HG02763 (cell line): ENCODE measurements around the gene SP140.
A peak's percentile ranks its signal among the peaks of the same experiment; 100 is the strongest.
"Not testable (repeated sequence)": the region's sequence is repeated elsewhere in the genome, so short reads cannot be mapped to it uniquely, and the experiment has no call there.

Experiments
- ATAC-seq: cut with Tn5 transposase; IDR thresholded peaks from one replicate; pipeline ENCODE4 v1.9.1; 2021; ENCODE audit warnings: mild to moderate bottlenecking, moderate library complexity; ENCODE audit not compliant: unreplicated experiment

Gene SP140

DNA sequence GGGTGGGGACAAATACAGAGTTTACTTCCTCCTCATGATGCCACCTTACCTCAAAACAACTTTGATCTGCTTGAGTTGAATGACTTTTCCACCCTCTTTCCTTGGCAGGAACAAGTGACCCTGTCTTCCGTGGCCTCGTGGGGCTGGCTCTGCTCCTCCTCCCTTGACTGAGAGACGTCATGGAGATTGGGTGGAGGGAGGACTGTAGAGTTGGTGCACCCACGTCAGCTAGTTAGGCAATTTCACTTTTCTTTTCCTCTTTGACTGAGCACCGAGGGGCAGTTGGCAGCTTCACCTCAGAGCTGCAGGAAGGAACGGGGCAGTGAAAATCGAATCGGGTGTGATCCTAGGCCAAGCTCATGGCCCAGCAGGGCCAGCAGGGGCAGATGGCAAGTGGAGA is at the start of gene SP140:
TSS of gene SP140 (plus strand) at position 251 of the 400 bp plus-strand sequence. CDS start at position 360, 109 bp downstream.
- ATAC-seq, result peak; percentile 75

DNA sequence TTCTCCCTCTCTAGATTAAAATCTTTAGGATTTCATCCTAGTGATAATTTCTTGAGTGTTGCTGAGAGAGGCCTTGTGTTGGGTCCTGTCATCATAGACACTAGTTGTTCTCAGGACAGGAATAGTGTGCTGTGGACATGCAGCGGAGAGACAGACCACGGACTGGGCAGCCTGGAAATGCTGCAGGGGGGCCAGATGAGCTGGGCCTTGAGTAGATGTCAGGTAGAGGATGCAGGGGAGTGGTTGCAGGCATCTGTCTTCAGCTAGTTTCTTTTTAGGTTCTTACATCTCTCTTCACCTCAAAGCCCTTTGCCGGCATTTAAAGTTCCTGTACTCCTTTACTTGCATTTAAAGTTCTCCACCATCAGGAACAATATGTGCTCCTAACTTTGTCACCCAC is 48.5 kb upstream of the SP140 start:
- ATAC-seq, result no peak

DNA sequence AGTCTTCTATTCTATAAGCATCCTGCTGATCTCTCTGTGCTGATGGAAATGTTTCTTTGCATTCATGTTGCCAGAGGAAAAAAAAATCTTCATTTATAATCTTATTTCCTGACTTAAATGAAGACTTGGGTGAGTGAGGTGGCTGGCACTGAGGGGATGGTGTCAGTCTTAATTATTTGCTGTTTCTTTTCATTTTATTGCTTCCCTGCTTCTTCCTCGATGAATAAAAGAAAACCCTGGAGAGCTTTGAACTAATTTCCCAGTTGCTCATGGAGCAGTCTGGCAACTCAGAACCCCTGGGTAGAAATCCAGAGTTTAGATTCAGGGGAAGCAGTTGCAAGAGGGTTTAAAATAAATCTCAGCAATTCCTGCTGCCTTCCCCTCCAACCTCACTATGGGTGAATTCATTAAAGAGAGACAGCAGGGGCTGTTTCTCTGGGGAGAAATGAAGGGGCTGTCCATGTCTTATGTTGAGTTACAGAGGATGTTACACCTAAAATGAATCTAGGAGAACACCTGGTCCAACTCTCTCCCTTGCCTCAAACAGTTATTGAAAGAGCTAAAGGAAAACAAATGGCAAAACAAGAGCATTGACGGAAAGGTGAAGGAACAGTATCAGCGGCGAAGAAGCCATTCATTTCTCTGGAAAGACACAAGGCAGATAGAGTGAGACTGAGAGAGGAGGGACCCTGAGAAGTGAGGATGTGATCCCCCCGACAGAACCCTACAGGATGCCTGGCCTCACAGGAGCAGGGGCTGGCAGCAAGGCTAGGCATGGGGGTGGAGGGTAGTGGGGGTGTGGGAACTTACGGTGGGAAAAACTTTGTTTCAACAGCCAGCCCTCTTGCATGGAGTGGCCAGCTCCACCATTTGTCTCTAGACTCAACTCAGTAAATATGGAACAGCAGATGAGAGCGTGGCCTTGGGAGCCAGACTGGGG is 46.7 kb upstream of the SP140 start:
- no peak for ATAC-seq

DNA sequence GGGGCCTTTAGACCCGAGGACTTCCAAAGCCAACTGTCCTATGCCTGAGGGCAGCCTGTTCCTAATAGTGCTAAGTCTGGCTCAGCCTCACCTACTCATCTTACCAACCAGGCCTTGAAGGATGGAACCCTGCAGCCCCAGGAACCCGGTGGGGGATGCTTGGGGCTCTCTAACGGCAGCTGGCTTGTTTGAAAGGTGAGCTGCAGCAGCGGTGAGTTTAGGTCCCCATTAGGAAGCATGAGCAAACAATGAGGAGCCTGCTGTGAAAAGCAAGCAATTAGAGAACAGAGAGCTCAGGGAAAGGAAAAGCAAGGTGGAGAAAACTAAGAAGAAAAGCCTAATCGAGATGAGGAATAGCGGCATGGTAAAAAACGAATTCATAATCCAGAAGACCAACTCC is 45.6 kb upstream of the SP140 start:
- ATAC-seq, result no peak

DNA sequence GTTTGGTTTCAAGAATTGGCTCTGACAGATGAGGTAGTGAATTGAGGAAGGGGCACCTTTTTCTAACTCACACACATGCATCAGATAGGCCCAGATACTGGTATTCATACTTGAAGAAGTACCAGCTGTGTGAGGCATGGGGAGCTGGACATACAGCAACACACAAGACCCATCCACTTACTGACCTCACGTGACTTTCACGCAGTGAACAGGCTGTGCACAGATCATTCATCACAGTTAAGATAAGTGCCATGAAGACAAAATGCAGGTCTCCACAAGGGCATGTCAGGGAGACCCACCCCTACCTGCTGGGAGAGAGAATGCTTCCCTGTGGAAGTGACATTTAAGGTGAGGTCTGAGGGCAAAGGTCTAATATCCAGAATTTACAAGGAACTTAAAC is 44.3 kb upstream of the SP140 start:
- no peak for ATAC-seq

DNA sequence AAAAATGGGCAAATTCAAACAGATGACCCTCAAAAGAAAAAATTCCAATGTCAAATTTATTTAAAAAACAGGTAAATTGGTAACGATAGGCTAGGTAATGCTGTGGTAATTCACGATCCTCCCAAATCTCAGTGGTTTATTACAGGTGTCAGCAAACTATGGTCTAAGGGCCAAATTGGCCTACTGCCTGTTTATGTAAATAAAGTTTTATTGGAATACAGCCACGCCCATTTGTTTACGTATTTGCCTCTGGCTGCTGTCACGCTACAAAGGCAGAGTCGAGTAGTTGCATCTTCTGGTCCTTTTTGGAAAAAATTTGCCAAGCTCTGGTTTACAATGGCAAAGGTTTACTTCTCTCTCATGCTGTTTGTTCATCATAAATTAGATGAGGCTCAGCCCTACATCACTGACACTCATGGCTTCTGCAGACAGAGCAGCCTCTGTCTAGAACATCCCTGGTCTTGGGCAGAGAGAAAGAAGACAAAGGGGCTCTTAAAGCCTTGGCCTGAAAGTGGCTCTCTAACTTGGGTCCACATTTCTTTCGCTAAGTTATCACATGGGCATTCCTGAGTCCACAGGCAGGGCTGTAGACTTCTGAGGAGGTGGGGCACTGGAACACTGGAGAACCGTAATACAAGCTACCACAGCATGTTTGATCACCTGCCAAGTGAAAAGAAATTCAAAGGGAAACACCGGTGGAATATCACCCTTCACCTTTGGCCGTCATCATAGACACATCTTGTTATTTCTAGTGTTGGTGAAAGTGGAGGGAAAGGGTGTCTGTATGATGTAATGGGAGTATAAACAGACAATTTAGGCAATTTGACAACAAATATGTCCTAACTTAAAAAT is 40.6 kb upstream of the SP140 start:
- no peak for ATAC-seq

DNA sequence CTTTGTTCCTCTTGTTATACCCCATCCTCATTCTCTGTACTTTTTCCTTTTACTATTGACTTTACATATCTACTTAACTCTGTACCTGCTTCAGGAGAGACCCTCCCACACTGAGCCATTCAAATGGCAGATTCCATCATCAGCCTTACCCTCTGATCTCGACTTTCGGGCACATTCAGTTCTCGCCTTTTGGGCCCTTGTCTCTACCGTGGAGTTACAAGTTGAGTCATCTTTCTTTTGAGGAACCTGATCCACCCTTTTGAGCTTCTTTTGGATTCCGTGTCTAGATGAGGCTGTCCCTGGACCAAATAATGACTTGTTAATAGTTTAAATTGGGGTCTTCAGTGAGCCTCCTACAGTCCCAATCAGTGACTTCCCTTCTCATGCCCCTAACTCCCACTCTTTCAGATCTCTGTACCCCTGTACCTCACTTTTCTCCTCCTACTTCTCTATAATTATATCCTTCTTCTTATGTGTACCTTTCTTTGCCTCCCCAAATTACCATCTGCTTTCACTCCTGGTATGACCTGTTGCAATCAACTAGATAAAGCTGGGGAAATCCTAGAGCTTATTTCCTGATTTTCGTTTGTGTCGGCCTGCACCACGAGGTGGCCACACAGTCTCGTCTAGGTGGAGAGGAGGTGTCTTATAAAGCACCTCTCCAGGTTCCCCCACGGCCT is 23.0 kb upstream of the SP140 start:
- peak; percentile 33 for ATAC-seq

DNA sequence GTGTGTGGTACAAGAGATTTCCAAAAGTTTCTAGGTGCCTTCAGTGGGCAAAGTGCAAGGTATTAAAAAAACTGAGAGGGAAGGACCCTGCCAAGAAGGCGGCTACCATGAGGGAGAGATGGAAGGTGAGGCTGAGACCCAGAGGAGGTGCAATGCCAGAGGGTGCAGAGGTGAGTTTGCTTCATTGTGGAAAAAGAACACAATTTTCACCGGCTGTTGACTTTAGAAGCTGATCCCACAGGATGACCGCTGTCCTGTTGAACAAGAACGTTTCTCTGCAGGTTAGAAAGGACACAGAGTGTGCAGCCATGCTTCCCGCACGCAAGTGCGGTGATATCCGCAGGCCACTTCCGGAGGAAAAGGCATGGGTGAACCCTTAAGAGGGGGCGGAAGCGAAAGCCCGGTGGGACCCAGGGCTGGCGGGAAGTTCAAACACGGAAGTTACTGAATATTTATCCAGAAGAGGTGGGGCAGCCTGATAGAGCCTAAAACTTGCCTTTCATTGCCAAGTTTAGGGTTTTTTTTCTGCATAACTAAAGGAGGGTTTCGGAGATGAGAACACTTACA is 22.3 kb upstream of the SP140 start:
- ATAC-seq, result peak; percentile 56

DNA sequence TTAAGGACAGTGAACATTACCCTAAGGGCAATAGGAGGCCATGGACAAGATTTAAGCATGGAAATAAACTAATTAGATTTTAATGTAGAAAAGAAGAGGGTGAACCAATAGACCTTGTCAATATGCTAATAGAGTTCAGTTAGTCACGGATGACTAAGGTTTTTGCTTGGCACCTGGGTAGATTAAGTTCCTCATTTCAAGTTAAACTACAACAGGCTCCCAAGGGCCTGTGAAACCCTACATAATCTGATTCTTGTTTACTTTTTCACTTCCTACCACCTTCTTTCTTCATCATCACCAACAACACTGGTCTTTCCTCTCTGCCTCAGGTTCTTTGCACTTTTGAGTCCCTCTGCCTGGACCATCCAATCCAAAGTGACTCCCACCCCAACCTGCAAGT is 20.5 kb upstream of the SP140 start:
- ATAC-seq, result peak; percentile 39

DNA sequence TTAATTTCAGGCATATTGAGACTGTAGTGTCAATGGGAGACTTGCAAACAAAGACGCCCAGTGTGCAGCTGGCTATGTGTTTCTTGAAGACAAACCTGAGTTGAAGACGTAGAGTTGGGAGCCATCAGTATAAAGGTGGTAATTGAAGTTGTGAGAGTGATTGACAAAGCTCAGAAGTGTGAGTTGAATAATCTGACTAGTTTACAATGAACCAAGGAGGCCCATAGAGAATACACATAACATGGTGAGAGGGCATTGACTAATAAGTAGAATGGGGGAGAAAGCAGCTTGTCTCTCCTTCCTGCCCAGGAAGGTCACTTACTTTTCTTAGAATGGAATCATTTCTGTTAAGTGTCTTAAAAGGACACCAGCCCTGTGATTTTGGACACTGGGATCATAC is 19.8 kb upstream of the SP140 start:
- ATAC-seq, result no peak

DNA sequence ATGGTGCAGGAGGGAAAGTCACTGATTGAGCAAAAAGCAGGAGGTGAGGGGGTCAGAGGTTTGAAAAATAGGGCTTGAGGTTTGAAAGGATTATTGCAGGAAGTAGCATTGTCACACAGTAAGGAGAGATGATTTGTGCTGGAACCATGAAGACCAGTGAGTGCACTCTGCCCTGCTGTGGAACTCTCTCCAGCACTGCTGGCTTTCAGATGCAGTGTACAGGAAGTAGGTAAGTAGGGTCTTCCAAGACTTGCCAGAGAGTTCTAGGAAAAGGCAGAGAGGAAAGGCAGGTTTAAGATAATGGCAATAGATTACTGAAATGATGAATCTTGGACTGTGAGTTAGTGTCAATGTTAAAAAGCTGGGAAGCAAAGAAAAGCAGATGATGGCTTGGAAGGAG is 17.0 kb upstream of the SP140 start:
- ATAC-seq, result no peak

DNA sequence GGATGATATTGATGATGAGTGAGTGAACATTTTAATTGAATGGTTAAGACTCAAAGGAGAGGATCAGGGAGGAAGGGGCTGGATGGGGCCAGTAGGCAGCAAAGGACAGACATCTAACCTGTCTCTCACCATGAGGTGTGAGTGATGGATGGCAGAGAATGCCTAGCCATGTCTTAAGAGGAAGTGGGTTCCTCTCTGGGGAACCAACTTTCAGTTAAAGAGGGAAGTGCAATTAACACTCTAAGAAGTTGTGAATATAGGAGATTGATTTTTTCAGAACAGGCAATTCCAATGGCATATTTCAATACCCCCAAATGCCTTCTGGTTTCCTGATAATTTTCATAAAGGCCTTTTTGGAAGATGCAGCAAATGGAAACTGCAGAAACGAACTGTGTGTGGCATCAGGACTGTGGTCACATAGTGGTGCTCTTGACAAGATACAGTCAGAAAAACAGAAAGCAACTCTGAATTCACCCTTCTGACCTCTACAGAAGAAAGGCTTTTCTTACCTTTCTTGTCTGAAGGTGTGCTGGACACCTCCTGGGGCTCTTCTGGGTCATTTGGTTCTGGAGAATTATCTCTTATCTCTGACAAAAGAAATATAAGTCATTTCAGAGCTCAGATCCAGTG is 16.0 kb upstream of the SP140 start:
- no peak for ATAC-seq

DNA sequence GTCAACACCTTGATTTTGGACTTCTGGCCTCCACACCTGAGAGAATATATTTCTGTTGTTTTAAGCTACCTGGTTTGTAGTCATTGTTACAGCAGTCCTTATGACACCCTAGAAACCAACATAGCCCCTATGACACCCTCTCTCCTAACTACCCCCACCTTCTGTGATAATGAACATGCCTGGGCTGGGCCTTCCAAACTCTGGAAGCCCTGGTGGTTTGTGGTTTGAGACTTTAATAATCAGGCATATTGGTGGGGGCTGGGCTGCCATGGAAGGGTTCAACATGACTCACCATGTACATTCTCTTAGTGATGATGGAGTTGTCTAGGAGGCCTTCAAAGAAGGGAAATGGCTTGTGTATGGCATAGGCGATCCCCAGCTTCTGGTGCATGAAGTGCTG is 9.0 kb upstream of the SP140 start:
- no peak for ATAC-seq

DNA sequence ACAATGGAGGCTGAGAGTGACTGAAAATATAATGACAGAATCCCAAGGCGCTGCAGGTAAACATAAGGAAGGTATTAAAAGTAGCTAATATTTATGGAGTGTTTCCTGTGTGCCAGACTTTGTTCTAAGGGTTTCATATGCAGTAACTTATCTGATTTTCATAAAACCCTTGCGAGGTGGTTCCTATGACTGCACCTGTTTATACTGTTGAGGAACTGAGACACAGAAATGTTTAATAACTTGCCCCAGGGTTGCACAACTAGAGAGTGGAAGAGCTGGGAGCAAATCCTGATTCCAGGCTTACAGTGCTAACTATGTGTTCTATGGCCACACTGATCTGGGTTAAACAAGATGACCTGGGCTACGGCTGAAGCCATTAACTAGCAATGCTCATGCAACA is 8.1 kb upstream of the SP140 start:
- no peak for ATAC-seq

DNA sequence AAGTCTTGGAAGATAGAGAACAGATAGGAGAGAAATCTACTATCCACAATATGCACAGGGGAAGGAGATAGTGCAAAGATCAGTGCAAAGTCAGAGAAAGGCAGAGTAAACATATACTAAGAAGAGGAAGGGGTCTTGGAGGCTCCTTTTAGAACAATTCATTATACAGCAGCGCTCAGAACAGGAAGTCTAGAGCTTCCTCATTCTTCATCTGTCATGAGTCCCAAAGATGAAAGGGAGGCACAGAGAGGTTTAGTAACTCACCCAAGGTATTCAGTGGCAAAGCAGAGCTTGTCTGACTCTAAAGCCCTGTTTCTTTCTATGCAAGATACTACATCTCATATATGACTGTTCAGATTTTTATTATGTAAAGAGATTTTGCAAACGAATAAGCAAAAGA is 7.1 kb upstream of the SP140 start:
- ATAC-seq, result no peak

DNA sequence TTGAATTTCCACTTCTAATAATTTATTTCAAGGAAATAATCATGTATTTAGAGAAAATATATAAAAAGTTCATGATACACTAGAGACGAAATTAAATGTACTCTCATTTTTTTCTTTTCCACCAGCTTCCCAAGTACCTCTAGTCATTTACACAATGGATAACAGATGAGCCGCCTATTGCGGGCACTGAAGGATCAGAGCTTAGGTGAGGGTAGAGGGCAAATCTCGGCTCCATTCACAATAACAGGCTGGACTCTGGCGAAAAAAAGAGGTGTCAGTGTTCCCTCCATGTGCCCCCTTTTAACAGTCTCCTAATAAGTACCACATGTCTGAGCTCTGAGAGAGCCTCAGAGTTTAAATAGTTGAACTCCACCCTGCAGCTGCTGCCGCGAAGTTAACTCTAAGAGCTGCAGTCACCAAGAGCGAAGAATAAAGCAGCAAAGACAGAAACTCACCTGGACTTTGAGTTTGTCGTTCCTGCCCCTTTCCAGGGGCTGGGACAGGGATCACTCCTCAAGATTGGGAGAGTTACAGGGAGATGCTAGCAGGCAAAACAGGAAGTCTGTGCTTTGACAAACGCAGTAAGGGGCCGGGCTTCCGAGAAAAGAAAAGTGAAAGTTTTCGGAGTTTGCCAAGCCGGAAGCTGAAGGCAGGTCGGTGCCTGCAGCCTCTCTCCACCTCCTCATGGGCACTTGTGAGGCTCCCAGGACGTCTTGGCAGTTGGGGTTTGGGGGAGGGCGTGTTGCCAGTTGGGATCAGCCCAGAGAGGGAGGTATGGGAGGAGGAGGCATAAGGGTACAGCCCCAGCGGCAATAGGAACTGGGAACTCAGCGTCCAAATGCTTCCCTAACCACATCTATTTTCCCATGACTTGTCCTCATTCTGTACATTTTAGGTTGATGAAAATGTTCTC is 5.9 kb upstream of the SP140 start, which contains the start of gene SP110:
TSS of gene SP110 (minus strand) at position 566 of the 913 bp plus-strand sequence. CDS start 3,057 bp downstream, outside the sequence.
- peak; percentile 67 for ATAC-seq

DNA sequence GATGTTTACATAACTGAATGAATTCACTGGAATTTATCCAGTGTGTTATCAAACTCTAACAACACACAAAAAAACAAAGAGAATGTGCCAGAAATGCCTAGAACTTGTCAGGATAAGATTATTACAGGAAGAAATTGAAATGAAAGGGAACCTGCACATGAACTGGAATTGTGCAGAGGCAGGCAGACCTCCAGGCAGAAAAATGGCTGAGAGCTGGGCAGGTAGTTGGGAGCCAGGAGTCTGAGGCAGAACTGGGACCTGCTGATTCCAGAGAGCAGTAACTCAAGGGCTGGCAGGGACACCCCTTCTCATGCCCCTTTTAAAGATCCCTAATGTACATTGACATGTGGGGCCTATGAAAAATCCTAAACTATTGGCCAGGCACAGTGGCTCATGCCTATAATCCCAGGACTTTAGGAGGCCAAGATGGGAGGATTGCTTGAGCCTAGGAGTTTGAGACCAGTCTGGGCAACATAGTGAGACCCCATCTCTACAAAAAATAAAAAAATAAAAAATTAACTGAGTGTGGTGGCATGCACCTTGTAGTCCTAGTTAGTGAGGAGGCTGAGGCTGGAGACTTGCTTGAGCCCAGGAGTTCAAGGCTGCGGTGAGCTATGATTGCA is 5.1 kb upstream of the SP140 start:
- no peak for ATAC-seq

DNA sequence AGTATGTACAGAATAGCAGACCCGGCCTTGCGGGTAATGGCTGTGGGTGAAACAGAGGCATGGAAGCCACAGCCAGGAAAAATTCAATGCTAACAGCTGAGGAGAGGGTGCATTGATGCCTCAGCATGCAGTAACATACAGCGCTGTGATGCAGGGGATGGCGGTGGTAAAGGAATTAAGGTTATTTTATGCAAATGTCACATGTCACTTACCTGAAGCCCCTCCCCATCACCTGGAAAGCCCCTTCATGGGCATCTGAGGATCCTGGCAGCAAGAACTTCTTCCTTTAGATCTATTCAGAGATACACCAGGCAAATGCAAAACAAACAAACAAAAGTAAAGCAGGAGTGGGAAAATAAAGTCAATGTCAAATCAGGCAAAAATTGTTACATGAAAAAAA is 4.0 kb upstream of the SP140 start:
- no peak for ATAC-seq

DNA sequence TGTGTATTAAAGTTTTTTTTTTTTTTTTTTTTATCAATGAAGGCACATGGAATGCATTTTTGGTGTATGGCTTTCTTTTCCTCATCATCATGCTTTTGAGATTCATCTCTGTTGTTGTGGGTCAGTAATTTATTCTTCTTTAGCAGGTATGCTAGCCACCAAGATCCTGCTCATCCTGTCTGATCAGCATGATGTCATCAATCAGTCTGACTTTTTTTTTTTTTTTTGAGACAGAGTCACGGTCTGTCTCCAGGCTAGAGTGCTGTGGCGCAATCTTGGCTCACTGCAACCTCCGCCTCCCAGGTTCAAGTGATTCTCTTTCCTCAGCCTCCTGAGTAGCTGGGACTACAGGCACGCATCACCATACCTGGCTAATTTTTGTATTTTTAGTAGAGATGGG is 2.7 kb upstream of the SP140 start:
- not testable (repeated sequence) for ATAC-seq
